BJ (cell line): Measurements from ENCODE around the gene DCAF12. TPM values are rescaled to one million over a fixed set of nuclear protein-coding genes. Genes with fewer than 3 reads are reported as not detected.
A peak's percentile ranks its signal among the peaks of the same experiment; 100 is the strongest.
"Not testable (repeated sequence)": the region's sequence is repeated elsewhere in the genome, so short reads cannot be mapped to it uniquely, and the experiment has no call there.

Source experiments
- CTCF ChIA-PET: fragments of 350-600 bp; formaldehyde crosslinking; extraction: SDS; loops from one replicate; lab custom pipeline; 2021; ENCODE audit warnings: antibody characterized with exemption, inconsistent platforms; lab: Yijun Ruan, JAX
- POLR2A ChIA-PET: fragments of 300-600 bp; sonication (Branson Sonifier 250); formaldehyde crosslinking; extraction: SDS; loops from one replicate; lab custom pipeline; 2021; ENCODE audit warnings: antibody characterized with exemption; lab: Charles Lee
- DNase-seq: peaks from one replicate; pipeline ENCODE4 v3.0.0-alpha.2; 2011; ENCODE audit warnings: low read depth
- H3K27me3 ChIP-seq: 2 replicates; pipeline ENCODE4 v1.6.0; 2011; ENCODE audit warnings: low read length; ENCODE audit not compliant: control insufficient read depth, insufficient read depth
- H3K36me3 ChIP-seq: 2 replicates; pipeline ENCODE4 v1.5.1; 2011; ENCODE audit warnings: low read length; ENCODE audit not compliant: control insufficient read depth, insufficient read depth
- H3K4me3 ChIP-seq: 2 replicates; pipeline ENCODE4 v1.5.1; 2011; ENCODE audit warnings: low read depth, mild to moderate bottlenecking, control low read depth, low read length
- polyA plus RNA-seq: library from polyadenylated mRNA; depleted of rRNA; stranded (reverse); fragments of >200 nt; gene quantifications from 2 replicates; pipeline ENCODE4 v1.2.3, GENCODE V29; 2011
- TF ChIP-seq, protein P1 (sequence below): IDR thresholded peaks from 2 replicates; pipeline ENCODE4 v1.5.1; 2011; ENCODE audit warnings: low read depth, mild to moderate bottlenecking, control low read depth, inconsistent platforms, low read length, moderate library complexity; ENCODE audit not compliant: insufficient read depth

Gene DCAF12
- polyA plus RNA-seq, 1 experiment, result 37.0 TPM

DNA sequence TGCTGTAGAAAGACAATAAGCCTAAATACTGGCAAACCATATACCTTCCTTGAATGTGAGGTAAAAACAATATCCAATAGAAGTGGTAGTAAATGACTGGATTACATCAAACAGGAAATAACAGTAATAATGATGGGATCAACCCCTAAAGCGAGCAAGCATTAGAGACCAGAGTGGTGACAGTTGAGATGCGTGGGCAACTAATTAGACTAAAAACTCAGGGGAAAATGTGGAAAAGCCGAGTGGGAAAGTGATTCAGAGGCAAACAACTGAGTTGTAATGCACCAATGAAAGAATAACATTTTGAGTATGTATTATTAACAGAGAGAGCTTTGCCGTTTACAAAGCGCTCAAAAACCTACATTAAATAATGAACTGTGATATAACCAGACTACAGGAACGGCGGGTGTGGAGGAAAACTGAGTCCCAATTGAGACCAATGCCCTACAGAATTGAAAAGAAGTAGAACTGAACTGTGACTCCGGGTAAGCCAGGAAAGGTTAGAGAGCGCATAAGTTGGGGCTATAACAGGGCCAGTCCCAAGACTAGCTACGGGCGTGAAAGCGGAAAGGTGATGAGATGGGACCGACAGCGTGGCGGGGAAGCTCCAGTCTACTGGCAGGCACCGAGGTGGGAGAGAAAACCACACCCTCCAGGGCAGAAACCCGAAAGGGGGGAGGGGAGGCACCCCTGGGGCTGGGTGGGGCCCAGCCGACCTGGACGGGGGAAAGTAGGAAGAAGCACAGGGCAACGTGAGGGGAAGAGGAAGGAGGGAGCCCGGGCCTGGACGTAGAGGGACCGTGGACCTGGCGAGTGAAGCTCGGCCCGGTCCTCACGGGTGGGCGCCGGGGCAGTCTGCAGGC lies 78.4 kb downstream of the DCAF12 start:
- ChIA-PET CTCF (interaction anchor here (0.9 to 1.9 kb wide), 4 partner anchors 26 to 269 kb away, joined by 3 to 11 read pairs (median 4); no protein-coding TSS in a partner anchor), POLR2A (interaction anchor here (0.5 kb wide), 1 partner anchor 27 kb away, joined by 4 read pairs; no protein-coding TSS in a partner anchor)
- no peak for DNase-seq
- TF ChIP-seq, protein P1, sequence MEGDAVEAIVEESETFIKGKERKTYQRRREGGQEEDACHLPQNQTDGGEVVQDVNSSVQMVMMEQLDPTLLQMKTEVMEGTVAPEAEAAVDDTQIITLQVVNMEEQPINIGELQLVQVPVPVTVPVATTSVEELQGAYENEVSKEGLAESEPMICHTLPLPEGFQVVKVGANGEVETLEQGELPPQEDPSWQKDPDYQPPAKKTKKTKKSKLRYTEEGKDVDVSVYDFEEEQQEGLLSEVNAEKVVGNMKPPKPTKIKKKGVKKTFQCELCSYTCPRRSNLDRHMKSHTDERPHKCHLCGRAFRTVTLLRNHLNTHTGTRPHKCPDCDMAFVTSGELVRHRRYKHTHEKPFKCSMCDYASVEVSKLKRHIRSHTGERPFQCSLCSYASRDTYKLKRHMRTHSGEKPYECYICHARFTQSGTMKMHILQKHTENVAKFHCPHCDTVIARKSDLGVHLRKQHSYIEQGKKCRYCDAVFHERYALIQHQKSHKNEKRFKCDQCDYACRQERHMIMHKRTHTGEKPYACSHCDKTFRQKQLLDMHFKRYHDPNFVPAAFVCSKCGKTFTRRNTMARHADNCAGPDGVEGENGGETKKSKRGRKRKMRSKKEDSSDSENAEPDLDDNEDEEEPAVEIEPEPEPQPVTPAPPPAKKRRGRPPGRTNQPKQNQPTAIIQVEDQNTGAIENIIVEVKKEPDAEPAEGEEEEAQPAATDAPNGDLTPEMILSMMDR, result no peak
- Histone ChIP-seq H3K4me3 (peak overlapping the region; percentile 71), H3K27me3 (no peaks in the 10 kb centered on the region), H3K36me3 (no peaks in the 10 kb centered on the region)

DNA sequence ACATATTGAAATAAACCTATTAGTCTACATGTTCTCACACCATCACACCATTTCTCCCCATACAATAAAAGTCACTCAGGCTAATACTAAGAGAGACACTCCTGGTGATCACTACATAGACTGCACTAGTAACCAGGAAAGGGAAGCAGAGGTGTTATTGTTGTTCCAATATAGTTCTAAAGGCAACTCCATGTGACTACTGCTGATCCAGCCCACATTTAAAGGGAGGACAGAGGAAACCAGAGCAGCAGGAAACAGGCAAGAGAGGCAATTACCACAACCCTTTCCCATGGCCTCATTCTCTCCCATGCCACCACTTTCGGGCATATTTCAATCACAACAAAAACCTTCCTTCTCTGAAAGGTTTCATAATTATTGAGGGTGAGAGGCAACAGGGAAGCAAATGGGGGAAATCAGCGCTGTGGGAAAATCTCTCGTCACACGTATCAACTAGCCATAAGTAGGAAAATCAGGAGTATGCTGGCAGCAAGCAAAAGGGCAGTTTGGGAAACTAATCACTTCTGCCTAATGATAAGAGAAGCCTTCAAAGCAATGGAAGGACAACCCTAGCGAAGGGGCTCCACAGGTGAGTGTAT lies 79.6 kb downstream of the DCAF12 start:
- H3K27me3 ChIP-seq, result no peaks in the 10 kb centered on the region
- no peak for DNase-seq
- CTCF ChIA-PET, result interaction anchor here (0.6 kb wide), 1 partner anchor 208 kb away, joined by 3 read pairs; no protein-coding TSS in a partner anchor
- TF ChIP-seq, protein P1, result no peak
- POLR2A ChIA-PET, result interaction anchor here (0.6 to 0.7 kb wide), 2 partner anchors 100 to 692 kb away, joined by 6 to 17 read pairs; no protein-coding TSS in a partner anchor
- no peaks in the 10 kb centered on the region for H3K36me3 ChIP-seq
- no peak overlapping the region for H3K4me3 ChIP-seq

DNA sequence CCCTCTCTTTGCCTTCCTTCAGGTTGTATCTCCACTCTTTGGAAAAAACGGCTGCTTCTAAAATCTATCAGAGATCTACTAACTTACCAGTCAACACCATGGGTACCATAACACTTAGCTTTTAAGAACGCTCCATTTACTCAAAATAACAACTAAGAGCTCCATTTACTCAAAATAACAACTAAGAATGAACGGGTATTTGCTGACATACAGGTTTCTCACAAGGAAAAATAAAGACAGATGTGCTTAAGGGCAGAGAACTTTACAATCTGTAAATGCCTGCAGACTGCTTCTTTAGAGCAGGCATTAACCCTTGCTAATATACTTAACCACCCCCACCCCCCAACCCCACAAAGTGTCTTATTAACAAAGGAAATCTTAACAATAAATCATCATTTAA lies 80.6 kb downstream of the DCAF12 start:
- Histone ChIP-seq H3K27me3 (no peaks in the 10 kb centered on the region), H3K36me3 (no peaks in the 10 kb centered on the region), H3K4me3 (no peak overlapping the region)
- no peak for DNase-seq
- ChIA-PET POLR2A (interaction anchor here (0.6 to 0.7 kb wide), 2 partner anchors 99 to 691 kb away, joined by 6 to 17 read pairs; no protein-coding TSS in a partner anchor), CTCF (interaction anchor here (0.6 kb wide), 2 partner anchors 21 to 209 kb away, joined by 3 read pairs; no protein-coding TSS in a partner anchor)
- TF ChIP-seq, protein P1, result no peak

DNA sequence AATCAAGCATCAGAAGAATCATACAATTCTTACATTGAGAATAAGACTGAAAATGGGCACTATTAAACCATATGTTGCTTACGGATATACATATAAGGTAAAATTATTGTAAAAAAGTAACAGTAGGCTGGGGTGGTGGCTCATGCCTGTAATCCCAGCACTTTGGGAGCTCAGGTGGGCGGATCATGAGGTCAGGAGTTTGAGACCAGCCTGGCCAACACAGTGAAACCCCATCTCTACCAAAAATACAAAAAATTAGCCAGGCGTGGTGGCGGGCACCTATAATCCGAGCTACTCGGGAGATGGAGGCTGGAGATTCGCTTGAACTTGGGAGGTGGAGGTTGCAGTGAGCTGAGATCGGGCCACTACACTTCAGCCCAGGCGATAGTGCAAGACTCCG lies 84.4 kb downstream of the DCAF12 start:
- H3K27me3 ChIP-seq, CTCF ChIA-PET, H3K4me3 ChIP-seq, POLR2A ChIA-PET, H3K36me3 ChIP-seq, DNase-seq: not testable (repeated sequence)

DNA sequence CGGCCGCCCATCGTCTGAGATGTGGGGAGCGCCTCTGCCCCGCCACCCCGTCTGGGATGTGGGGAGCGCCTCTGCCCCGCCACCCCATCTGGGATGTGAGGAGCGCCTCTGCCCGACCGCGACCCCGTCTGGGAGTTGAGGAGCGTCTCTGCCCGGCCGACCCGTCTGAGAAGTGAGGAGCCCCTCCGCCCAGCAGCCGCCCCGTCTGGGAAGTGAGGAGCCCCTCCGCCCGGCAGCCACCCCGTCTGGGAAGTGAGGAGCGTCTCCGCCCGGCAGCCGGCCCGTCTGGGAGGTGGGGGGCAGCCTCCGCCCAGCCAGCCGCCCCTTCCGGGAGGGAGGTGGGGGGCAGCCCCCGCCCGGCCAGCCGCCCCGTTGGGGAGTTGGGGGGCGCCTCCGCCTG lies 87.6 kb downstream of the DCAF12 start:
- H3K27me3 ChIP-seq, H3K4me3 ChIP-seq, H3K36me3 ChIP-seq, DNase-seq, CTCF ChIA-PET, POLR2A ChIA-PET: not testable (repeated sequence)

DNA sequence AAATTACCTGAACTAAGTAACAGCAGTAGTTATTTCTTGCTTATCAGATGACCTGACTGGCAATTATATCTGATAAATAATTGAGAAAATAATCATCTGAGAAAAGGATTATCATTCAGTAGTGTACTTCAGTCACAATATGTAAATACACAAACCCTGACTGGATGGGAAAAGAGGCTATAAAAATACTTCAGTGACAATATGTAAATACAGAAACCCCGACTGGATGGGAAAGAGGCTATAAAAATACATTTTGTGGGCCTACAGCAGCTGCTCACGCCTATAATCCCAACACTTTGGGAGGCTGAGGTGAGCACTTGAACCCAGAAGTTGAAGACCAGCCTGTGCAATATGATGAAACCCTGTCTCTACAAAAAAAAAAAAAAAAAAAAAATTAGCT lies 88.9 kb downstream of the DCAF12 start:
- TF ChIP-seq, protein P1, result no peak
- POLR2A ChIA-PET, result no interaction called here
- no peak for DNase-seq
- CTCF ChIA-PET, result no interaction called here
- no peak overlapping the region for H3K4me3 ChIP-seq
- H3K36me3 ChIP-seq, result no peaks in the 10 kb centered on the region; the same call in 1 of the 2 replicates
- H3K27me3 ChIP-seq, result no peaks in the 10 kb centered on the region
